Urinary bladder (tissue), 4 donors: ENCODE measurements around the gene DLG1. TPM values are rescaled to one million over a fixed set of nuclear protein-coding genes. Genes with fewer than 3 reads are reported as not detected.
"Not testable (repeated sequence)": the region's sequence is repeated elsewhere in the genome, so short reads cannot be mapped to it uniquely, and the experiment has no call there.

ENCODE experiments used
- DNase-seq: peaks from one replicate; pipeline ENCODE4 v3.0.0-alpha.2; 2015; ENCODE audit errors: extremely low spot score
- H3K27ac ChIP-seq: one replicate; pipeline ENCODE4 v1.5.1; 2013; ENCODE audit warnings: low read depth, mild to moderate bottlenecking, moderate library complexity
- H3K36me3 ChIP-seq: one replicate; pipeline ENCODE4 v1.6.1; 2013; ENCODE audit warnings: mild to moderate bottlenecking, moderate library complexity; ENCODE audit not compliant: insufficient read depth
- H3K4me1 ChIP-seq: one replicate; pipeline ENCODE4 v1.6.1; 2013; ENCODE audit warnings: mild to moderate bottlenecking, moderate library complexity; ENCODE audit not compliant: insufficient read depth
- H3K4me3 ChIP-seq: one replicate; pipeline ENCODE4 v1.5.1; 2013; ENCODE audit warnings: low read depth, low read length
- WGBS: extraction: QIAGEN DNeasy Blood & Tissue Kit; methylation state at CpG from one replicate; pipeline ENCODE4 v1.1.7; 2013; 5-methylcytosine and 5-hydroxymethylcytosine counted together
- polyA plus RNA-seq: library from polyadenylated mRNA; stranded (reverse); fragments of 200-250 nt; gene quantifications from one replicate; pipeline ENCODE4 v1.2.3, GENCODE V29; 2013
- total RNA-seq: library from RNA; depleted of rRNA; stranded (reverse); fragments of >200 nt; gene quantifications from one replicate; pipeline ENCODE4 v1.2.3, GENCODE V29; 2014
- donor health status: healthy with polysubstance abuse.
- donor health status: healthy.

DLG1 gene
- total and polyA plus RNA-seq, 2 donors = 27.5 to 163 TPM

DNA sequence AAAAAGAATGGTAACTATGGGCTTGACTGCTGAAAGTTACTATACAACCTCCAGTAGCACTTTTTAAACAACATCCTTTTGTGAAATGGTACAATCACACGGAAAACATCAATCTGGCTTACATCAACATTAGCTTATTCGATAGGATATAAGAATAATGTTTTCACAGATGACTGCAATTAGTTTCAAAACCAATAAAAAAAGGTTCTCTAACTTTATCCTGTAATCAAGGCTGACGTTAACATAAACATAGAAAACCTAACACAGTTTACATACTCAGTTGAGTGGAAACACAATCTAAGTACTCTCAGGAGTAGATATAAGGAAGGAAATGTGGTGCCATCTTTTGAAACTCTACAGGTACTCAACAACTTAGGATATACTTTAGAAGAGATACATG, 102.2 kb downstream of the DLG1 start:
- Histone ChIP-seq H3K4me1 (no peaks in the 10 kb centered on the region), H3K27ac (no peak overlapping the region), H3K4me3 (no peak overlapping the region), H3K36me3 (no peaks in the 10 kb centered on the region)
- DNase-seq = no peak
- 67% methylated on average over 3 of the region's 3 CpGs for WGBS

DNA sequence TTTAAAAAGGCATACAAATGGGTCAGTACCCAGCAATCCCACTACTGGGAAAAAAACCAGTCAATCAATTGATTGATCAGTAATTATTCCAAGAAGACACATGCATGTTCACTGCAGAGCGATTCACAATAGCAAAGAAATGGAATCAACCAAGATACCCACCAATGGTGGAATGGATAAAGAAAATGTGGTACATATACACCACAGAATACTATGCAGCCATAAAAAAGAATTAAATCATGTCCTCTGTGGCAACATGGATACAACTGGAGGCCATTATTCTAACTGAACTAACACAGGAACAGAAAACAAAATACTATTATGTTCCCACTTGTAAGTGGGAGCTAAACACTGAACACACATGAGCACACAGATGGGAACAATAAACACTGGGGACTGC, 103.1 kb downstream of the DLG1 start:
- Histone ChIP-seq H3K36me3 (no peaks in the 10 kb centered on the region), H3K27ac (no peak overlapping the region), H3K4me1 (no peaks in the 10 kb centered on the region), H3K4me3 (no peak overlapping the region)
- 97% methylated on average over 1 of the region's 1 CpG for WGBS
- no peak for DNase-seq

- not testable (repeated sequence) for H3K4me3 ChIP-seq, H3K27ac ChIP-seq, DNase-seq, H3K36me3 ChIP-seq, H3K4me1 ChIP-seq
- 94% methylated on average over 3 of the region's 3 CpGs for WGBS
Observed at GRCh38 chr3:197193759-197194158, 104.7 kb downstream of the DLG1 start.

GRCh38 chr3:197191897-197192296, 106.5 kb downstream of the DLG1 start:
- no peak overlapping the region for H3K27ac ChIP-seq
- H3K36me3 ChIP-seq = no peaks in the 10 kb centered on the region
- no peaks in the 10 kb centered on the region for H3K4me1 ChIP-seq
- no peak for DNase-seq
- WGBS = 97% methylated on average over 2 of the region's 2 CpGs
- no peak overlapping the region for H3K4me3 ChIP-seq

DNA sequence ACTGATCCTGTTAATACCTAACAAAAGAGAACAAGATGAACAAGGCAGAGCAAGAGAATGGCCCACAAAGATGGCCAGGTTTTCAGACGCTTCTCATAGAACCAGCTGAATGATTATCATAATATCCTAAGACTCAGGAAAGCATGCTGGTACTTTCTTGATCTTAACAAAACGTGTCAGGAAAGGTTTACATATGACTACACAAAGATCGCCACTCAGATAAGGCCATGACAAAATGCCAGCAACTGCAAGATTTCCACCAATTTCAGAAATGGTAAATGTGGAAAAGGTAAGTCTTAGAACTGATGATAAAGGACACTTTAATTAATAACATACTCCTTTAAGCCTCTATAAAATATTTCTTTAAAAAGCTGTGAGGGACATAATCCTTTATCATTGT, 108.8 kb downstream of the DLG1 start:
- Histone ChIP-seq H3K36me3 (no peaks in the 10 kb centered on the region), H3K27ac (no peak overlapping the region), H3K4me1 (no peaks in the 10 kb centered on the region), H3K4me3 (no peak overlapping the region)
- no peak for DNase-seq
- 55% methylated on average over 3 of the region's 3 CpGs for WGBS

DNA sequence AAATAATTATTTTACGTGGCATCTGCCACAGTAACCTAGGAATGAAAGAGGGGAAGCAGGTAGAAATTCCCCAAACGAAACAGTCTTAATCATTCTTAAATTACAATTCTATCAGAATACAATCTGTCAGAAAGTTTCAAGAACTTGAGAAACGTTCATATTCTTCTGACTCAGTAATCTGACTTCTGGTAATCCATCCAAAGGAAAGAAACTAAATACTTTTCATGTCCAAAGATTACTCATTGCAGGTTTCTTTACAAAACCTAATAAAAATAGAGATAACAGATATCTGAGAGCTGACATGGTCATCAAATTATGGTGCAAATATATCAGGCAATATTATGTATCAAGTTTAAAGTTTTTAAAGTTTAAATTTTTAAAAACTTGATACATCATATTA, 109.4 kb downstream of the DLG1 start:
- no peaks in the 10 kb centered on the region for H3K4me1 ChIP-seq
- WGBS = 66% methylated on average over 3 of the region's 3 CpGs

DNA sequence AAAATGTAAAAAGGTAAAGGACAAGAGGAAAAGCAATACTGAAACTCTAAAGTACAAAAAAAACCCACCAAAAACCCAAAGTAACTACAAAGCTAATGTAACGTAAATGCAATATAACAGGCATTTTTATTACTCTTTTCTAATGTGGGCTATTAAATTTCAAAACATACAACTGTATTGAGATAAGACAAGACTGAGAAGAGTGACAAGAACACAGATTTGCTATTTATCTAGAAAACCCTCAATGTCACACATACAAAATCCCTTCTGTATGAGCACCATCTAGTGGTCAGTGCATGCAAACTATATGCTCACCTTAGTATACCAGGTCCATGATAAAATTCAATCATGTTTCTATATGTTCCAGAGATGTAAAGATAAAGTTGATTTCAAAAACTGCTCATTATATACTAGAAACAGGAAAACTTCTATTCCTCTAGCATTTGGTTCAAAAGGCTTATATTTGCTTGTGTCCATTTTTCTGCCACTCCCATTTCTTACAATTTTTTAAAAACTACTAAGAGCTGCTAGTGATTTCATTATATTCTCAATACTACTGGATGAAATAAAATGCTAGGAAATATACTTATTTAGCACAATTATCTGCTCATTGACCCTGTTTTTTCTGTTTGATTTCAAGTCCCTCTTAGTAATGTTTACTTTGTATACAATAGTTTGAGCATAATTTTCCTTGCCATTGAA, 111.4 kb downstream of the DLG1 start:
- Histone ChIP-seq H3K4me3 (no peak overlapping the region), H3K27ac (no peak overlapping the region), H3K4me1 (no peaks in the 10 kb centered on the region), H3K36me3 (no peaks in the 10 kb centered on the region)
- no peak for DNase-seq
- 73% methylated on average over 1 of the region's 1 CpG for WGBS

More for the DNA sequence above, 109.4 kb downstream of the DLG1 start:
- no peak overlapping the region for H3K27ac ChIP-seq
- H3K36me3 ChIP-seq = no peaks in the 10 kb centered on the region
- H3K4me3 ChIP-seq = no peak overlapping the region
- no peak for DNase-seq

DNA sequence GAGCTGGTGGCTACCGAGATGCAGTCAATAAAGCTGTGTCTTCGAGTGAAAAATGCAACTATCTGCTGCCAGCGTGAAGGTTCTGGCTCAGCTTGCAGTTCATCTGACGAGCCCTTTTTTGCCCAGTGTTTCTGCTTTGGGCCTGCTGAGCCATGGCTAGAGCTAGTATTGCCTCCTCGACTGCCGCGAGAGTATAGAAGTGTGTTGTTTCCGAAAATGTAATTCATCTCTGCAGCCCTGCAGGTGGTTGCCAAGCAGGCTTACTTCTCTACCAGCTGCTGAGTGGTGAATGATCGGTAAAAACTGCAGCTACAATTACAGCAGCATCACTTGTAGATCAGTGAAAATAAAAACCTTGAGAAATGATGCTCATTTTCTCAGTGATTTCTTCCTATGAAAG, 114.8 kb downstream of the DLG1 start:
- Histone ChIP-seq H3K4me3 (no peak overlapping the region), H3K36me3 (no peaks in the 10 kb centered on the region), H3K27ac (no peak overlapping the region), H3K4me1 (no peaks in the 10 kb centered on the region)
- 80% methylated on average over 9 of the region's 9 CpGs for WGBS
- DNase-seq = no peak

DNA sequence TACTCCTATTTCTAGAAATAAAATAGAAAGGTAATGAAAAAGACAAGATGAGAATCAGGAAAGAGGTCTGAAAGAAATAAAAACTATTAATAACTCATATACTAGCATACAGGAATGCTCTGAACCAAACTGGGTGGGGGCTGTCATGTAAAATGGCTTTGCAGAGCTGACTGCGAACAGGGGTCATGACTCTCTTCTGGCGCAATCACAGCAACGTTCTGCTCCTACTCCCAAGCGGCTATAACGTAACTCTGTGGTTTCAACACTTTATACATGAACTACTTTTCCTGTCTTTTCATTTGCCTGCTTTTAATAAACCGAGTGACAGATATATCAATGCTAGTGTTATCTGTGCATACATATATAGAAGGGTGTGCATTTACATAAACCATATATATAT, 116.7 kb downstream of the DLG1 start:
- 48% methylated on average over 6 of the region's 6 CpGs for whole genome bisulfite sequencing
- DNase-seq = no peak

GRCh38 chr3:197178998-197179397, 119.4 kb downstream of the DLG1 start:
- Histone ChIP-seq H3K4me3 (no peak overlapping the region), H3K36me3 (no peaks in the 10 kb centered on the region), H3K27ac (no peak overlapping the region), H3K4me1 (no peaks in the 10 kb centered on the region)
- DNase-seq = no peak
- WGBS = 92% methylated on average over 5 of the region's 5 CpGs

More for the DNA sequence above, 116.7 kb downstream of the DLG1 start:
- no peak overlapping the region for H3K4me3 ChIP-seq
- H3K36me3 ChIP-seq = no peaks in the 10 kb centered on the region
- H3K27ac ChIP-seq = no peak overlapping the region
- no peaks in the 10 kb centered on the region for H3K4me1 ChIP-seq

GRCh38 chr3:197175503-197175902, 122.9 kb downstream of the DLG1 start:
- WGBS = 55% methylated on average over 3 of the region's 3 CpGs
- no peak overlapping the region for H3K27ac ChIP-seq
- DNase-seq = no peak

GRCh38 chr3:197174927-197175326, 123.5 kb downstream of the DLG1 start:
- Histone ChIP-seq H3K36me3 (no peaks in the 10 kb centered on the region), H3K27ac (no peak overlapping the region), H3K4me3 (no peak overlapping the region), H3K4me1 (no peaks in the 10 kb centered on the region)
- DNase-seq = no peak
- 81% methylated on average over 3 of the region's 3 CpGs for WGBS

More at GRCh38 chr3:197175503-197175902, 122.9 kb downstream of the DLG1 start:
- Histone ChIP-seq H3K4me3 (no peak overlapping the region), H3K36me3 (no peaks in the 10 kb centered on the region), H3K4me1 (no peaks in the 10 kb centered on the region)

DNA sequence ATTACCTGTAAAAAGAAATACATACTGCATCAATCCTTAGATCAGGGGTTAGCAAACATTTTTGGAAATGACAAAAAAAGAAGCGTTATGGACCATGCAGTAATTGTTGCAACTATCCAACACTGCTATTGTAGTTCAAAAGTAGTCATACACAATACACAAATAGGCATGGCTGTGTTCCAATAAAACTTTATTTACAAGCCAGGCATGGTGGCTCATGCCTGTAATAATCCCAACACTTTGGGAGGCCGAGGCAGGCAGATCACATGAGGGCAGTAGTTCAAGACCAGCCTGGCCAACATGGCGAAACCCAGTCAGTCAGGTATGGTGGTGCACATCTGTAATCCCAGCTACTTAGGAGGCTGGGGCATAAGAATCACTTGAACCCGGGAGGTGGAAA, 124.8 kb downstream of the DLG1 start:
- WGBS = 96% methylated on average over 4 of the region's 4 CpGs
- no peak for DNase-seq
- H3K4me3 ChIP-seq = no peak overlapping the region
- no peak overlapping the region for H3K27ac ChIP-seq
- H3K4me1 ChIP-seq = no peaks in the 10 kb centered on the region
- H3K36me3 ChIP-seq = no peaks in the 10 kb centered on the region

GRCh38 chr3:197171481-197172067, 126.8 kb downstream of the DLG1 start:
- H3K4me3 ChIP-seq = no peak overlapping the region
- H3K4me1 ChIP-seq = no peaks in the 10 kb centered on the region
- 52% methylated on average over 1 of the region's 1 CpG for WGBS
- no peaks in the 10 kb centered on the region for H3K36me3 ChIP-seq
- H3K27ac ChIP-seq = no peak overlapping the region
- DNase-seq = no peak
